ENCODE data around the gene LOC101059915.
"Not testable (repeated sequence)": the region's sequence is repeated elsewhere in the genome, so short reads cannot be mapped to it uniquely, and the experiment has no call there.

LOC101059915 gene

DNA sequence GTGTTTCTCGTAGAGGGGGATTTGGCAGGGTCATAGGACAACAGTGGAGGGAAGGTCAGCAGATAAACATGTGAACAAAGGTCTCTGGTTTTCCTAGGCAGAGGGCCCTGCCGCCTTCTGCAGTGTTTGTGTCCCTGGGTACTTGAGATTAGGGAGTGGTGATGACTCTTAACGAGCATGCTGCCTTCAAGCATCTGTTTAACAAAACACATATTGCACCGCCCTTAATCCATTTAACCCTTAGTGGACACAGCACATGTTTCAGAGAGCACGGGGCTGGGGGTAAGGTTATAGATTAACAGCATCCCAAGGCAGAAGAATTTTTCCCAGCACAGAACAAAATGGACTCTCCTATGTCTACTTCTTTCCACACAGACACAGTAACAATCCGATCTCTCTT lies 22.9 kb upstream of the LOC101059915 start:
- not testable (repeated sequence) for DNase-seq

GRCh38 chrX:71650333-71650969 lies 16.9 kb upstream of the LOC101059915 start:
- DNase-seq = no peak

DNA sequence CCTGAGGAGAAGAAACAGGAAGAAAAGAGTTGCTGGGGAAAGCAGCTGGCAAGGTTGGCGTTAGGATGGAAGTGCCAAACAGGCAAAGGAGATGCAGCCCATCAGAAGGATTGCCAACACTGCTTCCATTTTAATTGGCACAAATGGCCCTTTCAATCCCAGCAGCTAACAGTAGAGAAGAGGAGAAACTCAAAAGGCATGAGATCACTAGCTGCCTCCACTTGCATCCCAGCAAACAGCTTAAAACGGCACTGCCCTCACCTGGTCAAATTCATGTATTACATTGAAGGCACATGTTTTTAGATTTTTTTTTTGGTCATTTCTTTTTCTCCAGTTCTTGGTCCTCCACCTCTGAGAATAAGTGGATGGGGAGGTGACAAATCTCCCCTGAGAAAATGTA lies 14.9 kb upstream of the LOC101059915 start:
- no peak for DNase-seq

- DNase-seq = no peak
Measured at GRCh38 chrX:71653344-71653743, 14.0 kb upstream of the LOC101059915 start.

DNA sequence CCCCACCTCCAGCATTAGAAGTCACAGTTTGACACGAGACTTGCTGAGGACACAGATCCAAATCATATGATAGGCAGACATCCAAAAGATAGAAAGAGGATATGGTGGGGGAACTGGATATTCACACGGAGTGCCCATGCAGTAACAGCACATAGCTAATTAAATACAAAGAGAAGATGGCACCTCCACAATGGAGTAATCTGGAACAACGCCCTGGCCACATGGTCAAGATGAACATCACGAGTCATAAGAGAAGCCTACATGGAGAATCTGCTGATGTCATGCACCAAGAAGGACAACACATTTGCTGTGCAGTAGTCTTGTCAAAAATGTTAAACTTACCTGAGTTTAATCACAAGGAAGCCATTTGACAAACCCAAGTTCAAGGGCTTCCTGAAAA lies 10.1 kb upstream of the LOC101059915 start:
- DNase-seq = no peak

GRCh38 chrX:71659342-71659741 lies 8.0 kb upstream of the LOC101059915 start:
- no peak for DNase-seq

DNA sequence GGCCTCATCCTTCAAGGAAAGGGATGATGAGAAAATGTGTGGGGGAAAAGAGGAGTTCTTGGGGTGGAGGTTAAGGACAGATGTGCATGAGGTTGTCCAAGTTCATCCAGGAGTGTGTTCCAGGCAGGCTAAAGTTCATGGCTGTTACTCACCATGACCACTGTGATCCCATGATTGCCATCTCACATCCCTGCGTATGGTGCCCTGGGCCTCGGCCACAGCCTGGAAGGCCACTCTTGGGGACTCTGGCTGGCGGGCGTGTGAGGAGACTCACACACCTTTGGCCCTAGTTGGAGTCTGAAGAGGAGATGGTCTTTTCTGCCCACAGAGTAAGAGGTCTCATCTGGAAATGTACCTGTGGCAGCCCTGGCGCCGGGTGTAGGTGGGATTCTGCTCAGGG lies 7.4 kb upstream of the LOC101059915 start:
- DNase-seq = no peak

DNA sequence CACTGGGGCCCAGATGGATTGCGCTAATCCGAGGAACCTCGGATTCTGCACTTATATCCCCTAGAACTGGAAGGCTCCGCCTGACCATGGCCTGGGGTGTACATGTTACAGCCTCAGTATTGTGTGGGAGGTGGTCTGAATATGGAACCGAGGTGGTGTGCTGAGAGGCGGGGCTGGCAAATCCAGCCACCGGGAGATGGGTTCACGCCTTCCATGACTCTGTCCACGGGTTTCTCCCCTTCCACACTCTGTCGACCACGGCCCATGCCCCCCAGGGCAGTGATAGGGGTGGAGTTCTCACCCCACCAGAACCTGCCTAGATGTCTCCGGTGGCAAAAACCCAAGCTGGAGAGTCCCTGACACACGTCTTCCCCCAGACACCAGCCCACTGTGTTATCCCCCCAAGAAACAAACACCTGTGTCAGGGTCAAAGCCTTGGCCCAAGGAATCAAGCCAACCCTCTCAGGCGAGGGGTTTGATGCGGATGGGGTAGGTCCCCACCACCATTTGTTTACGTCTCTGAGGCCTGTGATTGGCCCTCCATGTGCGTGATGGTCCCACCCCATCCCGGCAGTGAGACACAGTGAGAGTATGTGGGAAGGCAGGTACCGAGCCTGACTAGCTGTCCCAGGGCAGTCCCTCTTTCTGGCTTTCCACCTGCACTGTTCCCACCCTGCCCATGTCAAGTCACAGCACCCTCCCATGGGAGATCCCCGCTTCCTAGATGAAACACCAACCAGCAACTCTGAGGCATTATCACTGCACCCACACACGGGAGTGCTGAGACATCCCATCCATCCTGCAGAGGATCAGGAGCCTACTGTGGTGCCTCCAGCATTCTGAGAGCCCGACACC lies 6.6 kb upstream of the LOC101059915 start:
- no peak for DNase-seq

- no peak for DNase-seq
Measured at GRCh38 chrX:71661919-71662318, 5.4 kb upstream of the LOC101059915 start.

GRCh38 chrX:71662654-71663053 lies 4.7 kb upstream of the LOC101059915 start:
- DNase-seq = not testable (repeated sequence)

- DNase-seq = not testable (repeated sequence)
Measured at GRCh38 chrX:71663238-71663637, 4.1 kb upstream of the LOC101059915 start.

DNA sequence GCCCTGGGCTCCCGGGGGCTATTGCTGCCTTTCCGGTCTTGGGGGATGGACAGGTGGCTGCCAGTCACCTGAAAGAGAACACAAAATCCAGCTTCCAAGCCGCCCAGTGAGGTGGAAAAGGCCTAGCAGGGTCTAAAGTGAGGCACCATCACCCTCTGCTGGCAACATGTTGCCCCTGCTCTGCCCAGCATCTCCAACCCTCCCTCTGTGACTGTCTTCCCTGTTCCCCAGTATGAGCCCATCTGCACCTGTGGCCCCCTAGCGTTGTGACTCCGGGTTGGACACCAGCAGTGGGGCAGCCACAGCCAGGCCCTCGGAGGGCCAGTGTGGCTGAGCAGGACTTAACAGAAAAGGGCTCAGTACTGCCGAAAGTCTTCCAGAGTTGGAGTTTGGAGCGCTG lies 3.1 kb upstream of the LOC101059915 start:
- DNase-seq = peak; percentile 81

- no peak for DNase-seq
Measured at GRCh38 chrX:71664889-71665491, 2.4 kb upstream of the LOC101059915 start.

- DNase-seq = no peak
Measured at GRCh38 chrX:71665747-71666146, 1.6 kb upstream of the LOC101059915 start.

- no peak for DNase-seq
Measured at GRCh38 chrX:71666240-71667223, 814 bp upstream of the LOC101059915 start.

- DNase-seq = no peak
Measured at GRCh38 chrX:71668248-71668595, 876 bp downstream of the LOC101059915 start.

DNA sequence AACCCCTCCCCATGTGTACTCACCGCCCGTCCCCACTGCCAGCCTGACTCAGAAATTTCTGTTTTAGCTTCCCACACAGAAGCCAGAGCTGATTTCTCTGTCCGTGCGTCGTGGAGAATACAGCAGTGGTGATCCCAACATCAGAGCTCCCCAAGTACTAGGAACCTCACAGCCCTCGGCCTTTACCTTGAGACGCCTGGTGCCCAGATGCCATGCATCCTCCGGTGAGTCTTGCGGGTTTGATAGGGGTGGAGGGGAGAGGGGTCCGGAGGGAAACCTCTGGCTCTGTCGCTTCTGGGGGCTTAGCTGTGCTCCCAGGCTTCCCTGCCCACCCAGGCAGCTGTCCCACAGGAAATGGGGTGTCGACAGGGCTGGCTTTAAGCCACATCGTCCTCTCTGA lies 2.1 kb downstream of the LOC101059915 start:
- DNase-seq = no peak

GRCh38 chrX:71669947-71670346 lies 2.6 kb downstream of the LOC101059915 start:
- DNase-seq = peak; percentile 69

GRCh38 chrX:71671043-71671780 lies 3.9 kb downstream of the LOC101059915 start:
- DNase-seq = no peak

GRCh38 chrX:71671938-71672337 lies 4.6 kb downstream of the LOC101059915 start:
- no peak for DNase-seq

DNA sequence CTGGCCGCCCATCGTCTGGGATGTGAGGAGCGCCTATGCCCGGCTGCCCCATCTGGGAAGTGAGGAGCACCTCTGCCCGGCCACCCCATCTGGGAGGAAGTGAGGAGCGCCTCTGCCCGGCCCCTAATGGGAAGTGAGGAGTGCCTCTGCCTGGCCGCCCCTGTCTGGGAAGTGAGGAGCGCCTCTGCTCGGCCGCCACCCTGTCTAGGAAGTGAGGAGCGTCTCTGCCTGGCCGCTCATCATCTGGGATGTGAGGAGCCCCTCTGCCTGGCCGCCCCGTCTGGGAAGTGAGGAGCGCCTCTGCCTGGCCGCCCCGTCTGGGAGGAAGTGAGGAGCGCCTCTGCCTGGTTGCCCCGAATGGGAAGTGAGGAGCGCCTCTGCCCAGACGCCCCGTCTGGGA lies 8.3 kb downstream of the LOC101059915 start:
- not testable (repeated sequence) for DNase-seq
